Endothelial cell of umbilical vein (primary cell): ENCODE measurements around the gene TKT. TPM values are rescaled to one million over a fixed set of nuclear protein-coding genes. Genes with fewer than 3 reads are reported as not detected.

Source experiments
- BruUV-seq: library from RNA; stranded (reverse); fragments of 400-500 nt; replicated peaks from 2 replicates; lab custom pipeline; 2021; lab: Mats Ljungman, UMichigan
- CTCF ChIA-PET: fragments of 300-600, 350-600 bp; sonication (Branson Sonifier 250); formaldehyde crosslinking; loops from one replicate; lab custom pipeline; 2021; ENCODE audit warnings: antibody characterized with exemption, inconsistent platforms; lab: Charles Lee
- POLR2A ChIA-PET: fragments of 300-600, 350-600 bp; sonication (Branson Sonifier 250); formaldehyde crosslinking; loops from one replicate; lab custom pipeline; 2021; ENCODE audit warnings: antibody characterized with exemption, inconsistent platforms; lab: Charles Lee
- DNase-seq: peaks from one replicate; pipeline ENCODE4 v3.0.0-alpha.2; 2011; ENCODE audit warnings: low read depth, low spot score
- FAIRE-seq: peaks from 2 replicates; lab custom pipeline; 2011; peaks lifted over from hg19 to GRCh38; lab: Jason Lieb, UNC
- H2AFZ ChIP-seq: 2 replicates; pipeline ENCODE4 v1.6.0; 2012; ENCODE audit warnings: low read depth, low read length, control low read depth, inconsistent platforms
- H3K27ac ChIP-seq: 2 replicates; pipeline ENCODE4 v1.5.1; 2011; ENCODE audit warnings: low read depth, mild to moderate bottlenecking, control low read depth, low read length, moderate library complexity; ENCODE audit not compliant: insufficient read depth
- H3K27me3 ChIP-seq, 2 experiments: 2 replicates each; pipeline versions ENCODE4 v1.6.0 to v1.6.1; 2011; ENCODE audit warnings: low read length in 2 of 2, mixed read lengths in 1 of 2; ENCODE audit not compliant: control insufficient read depth in 2 of 2, insufficient read depth in 2 of 2
- H3K36me3 ChIP-seq, 2 experiments: 2 replicates in 1 of 2; 3 replicates in 1 of 2; pipeline ENCODE4 v1.5.1; 2011; ENCODE audit warnings: low read length in 2 of 2, mild to moderate bottlenecking in 1 of 2, moderate library complexity in 1 of 2; ENCODE audit not compliant: control insufficient read depth in 2 of 2, insufficient read depth in 2 of 2; ENCODE audit errors: extremely low read depth in 1 of 2
- H3K4me1 ChIP-seq: 3 replicates; pipeline ENCODE4 v1.5.1; 2011; ENCODE audit warnings: mild to moderate bottlenecking, low read length; ENCODE audit not compliant: control insufficient read depth, insufficient read depth; ENCODE audit errors: extremely low read depth
- H3K4me2 ChIP-seq: 2 replicates; pipeline ENCODE4 v1.6.1; 2011; ENCODE audit warnings: low read length, control low read depth, mixed read lengths; ENCODE audit not compliant: insufficient read depth
- H3K4me3 ChIP-seq, 3 experiments: fragments of 200-600 bp in 1 of 3; sonication (generic), shearing (Covaris generic) in 1 of 3; replicated peaks in 1 of 3; 2 replicates each; pipeline ENCODE4 v1.5.1; 2011 to 2016; ENCODE audit warnings: control low read depth in 3 of 3, low read length in 3 of 3, mild to moderate bottlenecking in 2 of 3, inconsistent platforms in 1 of 3, low read depth in 1 of 3, moderate library complexity in 1 of 3; ENCODE audit not compliant: insufficient read depth in 1 of 3
- H3K79me2 ChIP-seq: 2 replicates; pipeline ENCODE4 v1.6.0; 2012; ENCODE audit warnings: low read length, inconsistent platforms; ENCODE audit not compliant: control insufficient read depth, insufficient read depth
- H3K9ac ChIP-seq: replicated peaks from 2 replicates; pipeline ENCODE3; 2011; ENCODE audit warnings: low read length, control low read depth; ENCODE audit not compliant: insufficient read depth; ENCODE audit errors: extremely low read depth
- H3K9me1 ChIP-seq: replicated peaks from 3 replicates; pipeline ENCODE4 v1.6.0; 2011; ENCODE audit warnings: mild to moderate bottlenecking, low read length; ENCODE audit not compliant: control insufficient read depth, insufficient read depth; ENCODE audit errors: extremely low read depth
- H3K9me3 ChIP-seq: replicated peaks from 2 replicates; pipeline ENCODE4 v1.5.1; 2012; ENCODE audit warnings: low read length, inconsistent platforms; ENCODE audit not compliant: control insufficient read depth, insufficient read depth
- H4K20me1 ChIP-seq: replicated peaks from 2 replicates; pipeline ENCODE3; 2011; ENCODE audit warnings: mild to moderate bottlenecking, low read length; ENCODE audit not compliant: control insufficient read depth, insufficient read depth; ENCODE audit errors: extremely low read depth
- CTCF ChIP-seq, 2 donors: IDR thresholded peaks; 1 replicate in 1 of 2; 2 replicates in 1 of 2; pipeline ENCODE4 v1.5.1; 2011; ENCODE audit warnings: low read length in 2 of 2, mild to moderate bottlenecking in 2 of 2, moderate library complexity in 2 of 2, control low read depth in 1 of 2, inconsistent platforms in 1 of 2, low read depth in 1 of 2; ENCODE audit not compliant: insufficient read depth in 1 of 2; ENCODE audit errors: extremely low read depth in 1 of 2
- EZH2 ChIP-seq: IDR thresholded peaks from 2 replicates; pipeline ENCODE4 v1.6.1; 2012; ENCODE audit warnings: borderline replicate concordance, low read depth, mild to moderate bottlenecking, moderate library complexity, low read length, inconsistent platforms; ENCODE audit not compliant: severe bottlenecking
- FOS ChIP-seq: IDR thresholded peaks from 2 replicates; pipeline ENCODE4 v1.6.1; 2011; ENCODE audit warnings: mild to moderate bottlenecking, low read length, moderate library complexity, borderline replicate concordance; ENCODE audit not compliant: insufficient read depth
- GATA2 ChIP-seq: IDR thresholded peaks from 2 replicates; pipeline ENCODE4 v1.7.0; 2011; ENCODE audit warnings: low read depth, mild to moderate bottlenecking, moderate library complexity, mixed read lengths, low read length; ENCODE audit not compliant: insufficient read length, insufficient read depth
- JUN ChIP-seq: IDR thresholded peaks from 2 replicates; pipeline ENCODE4 v1.6.1; 2011; ENCODE audit warnings: borderline replicate concordance, low read depth; ENCODE audit not compliant: insufficient read length, insufficient read depth
- MAX ChIP-seq: IDR thresholded peaks from 2 replicates; pipeline ENCODE4 v1.6.1; 2011; ENCODE audit not compliant: insufficient read depth, insufficient read length
- MYC ChIP-seq: IDR thresholded peaks from one replicate; pipeline ENCODE4 v1.6.1; 2011; ENCODE audit warnings: mild to moderate bottlenecking, low read depth, low read length
- POLR2A ChIP-seq: IDR thresholded peaks from 2 replicates; pipeline ENCODE4 v1.6.1; 2012; ENCODE audit warnings: low read depth, mild to moderate bottlenecking, control low read depth, low read length
- POLR2AphosphoS5 ChIP-seq: IDR thresholded peaks from 2 replicates; pipeline ENCODE4 v1.6.1; 2012; ENCODE audit warnings: low read depth, mild to moderate bottlenecking, control low read depth, low read length, moderate library complexity; ENCODE audit not compliant: insufficient read depth
- dilution Hi-C: fragments of 300-500 bp; cut with MboI; formaldehyde crosslinking; loops from one replicate; pipeline ENCODE4 v1.15.0; 2019; ENCODE audit warnings: low sequenced_read_pairs; ENCODE audit not compliant: extremely low pct_ligation_motif_present
- intact Hi-C: fragments of 100-400 bp; cut with micrococcal nuclease; formaldehyde crosslinking; loops from one replicate; pipeline ENCODE4 v1.10.0; 2022
- polyA plus RNA-seq, 4 experiments: library from polyadenylated mRNA; depleted of rRNA in 3 of 4; stranded (reverse) in 3 of 4; unstranded in 1 of 4; fragments of >200 nt; gene quantifications; 2 replicates each; pipeline versions ENCODE4 v1.2.1 to v1.2.3, GENCODE V29; 2011 to 2012; ENCODE audit warnings: missing spikeins in 1 of 4
- total RNA-seq: library from RNA; stranded (reverse); gene quantifications from 2 replicates; pipeline ENCODE4 v1.2.3, GENCODE V29; 2021

Gene TKT
- total and polyA plus RNA-seq, 2 donors (not counting 3 experiments of a cell fraction or from before 2014, with no cell fraction given), result 287 to 586 TPM

- no peaks in the 10 kb centered on the region for H3K27me3 ChIP-seq
- peaks cover 3% of the 10 kb centered on the region for H4K20me1 ChIP-seq
- no peak overlapping the region for H3K27ac ChIP-seq
- H3K4me2 ChIP-seq, result no peak overlapping the region
- POLR2A ChIA-PET, result no interaction called here
- H2AFZ ChIP-seq, result no peak overlapping the region
- no peak for FAIRE-seq
- TF ChIP-seq MYC, result no peak
- TF ChIP-seq POLR2A, result no peak
- no peak for TF ChIP-seq POLR2AphosphoS5
- TF ChIP-seq FOS, result no peak
- TF ChIP-seq EZH2, result no peak
- no peak overlapping the region for H3K9ac ChIP-seq
- H3K9me3 ChIP-seq, result no peaks in the 10 kb centered on the region
- dilution Hi-C loops, result no loop called here
- no peaks in the 10 kb centered on the region for H3K9me1 ChIP-seq
- intact Hi-C loops, result no loop called here
- BruUV-seq, result no TSS peak
- no peak overlapping the region for H3K4me3 ChIP-seq
- H3K79me2 ChIP-seq, result peaks cover 100% of the 10 kb centered on the region
- DNase-seq, result no peak
- peaks cover 23% of the 10 kb centered on the region for H3K4me1 ChIP-seq
- H3K36me3 ChIP-seq, result peaks cover 0 to 2% of the 10 kb centered on the region in 2 experiments
- CTCF ChIA-PET, result interaction anchor here (0.7 kb wide), 1 partner anchor 131 kb away, joined by 3 read pairs; no protein-coding TSS in a partner anchor
These were observed 8.2 kb downstream of the TKT start for GRCh38 chr3:53247619-53248018.

- Histone ChIP-seq H3K79me2 (peaks cover 93% of the 10 kb centered on the region), H4K20me1 (peaks cover 2% of the 10 kb centered on the region), H3K27ac (no peak overlapping the region), H3K9me1 (no peaks in the 10 kb centered on the region), H3K4me1 (peaks cover 9% of the 10 kb centered on the region), H3K9ac (no peak overlapping the region), H3K9me3 (no peaks in the 10 kb centered on the region), H3K27me3 (no peaks in the 10 kb centered on the region), H2AFZ (no peak overlapping the region), H3K4me2 (no peak overlapping the region), H3K4me3 (no peak overlapping the region), H3K36me3 (peaks cover 19 to 23% of the 10 kb centered on the region in 2 experiments)
- no peak for TF ChIP-seq JUN
- TF ChIP-seq FOS, result no peak
- no peak for TF ChIP-seq POLR2AphosphoS5
- TF ChIP-seq EZH2, result no peak
- no peak for TF ChIP-seq CTCF (IDR thresholded peaks at IDR 0.05; ENCODE audit: extremely low read depth in 1 of 2, insufficient read depth in 1 of 2, low read depth in 1 of 2, low read length in 2 of 2)
- no peak for TF ChIP-seq MAX
- no peak for TF ChIP-seq GATA2
- TF ChIP-seq POLR2A, result no peak
- no peak for TF ChIP-seq MYC
- no peak for FAIRE-seq
- intact Hi-C loops, result no loop called here
- DNase-seq, result no peak
- BruUV-seq, result no TSS peak
- POLR2A ChIA-PET, result no interaction called here
- dilution Hi-C loops, result no loop called here
- CTCF ChIA-PET, result interaction anchor here (0.9 to 1.1 kb wide), 2 partner anchors 26 to 49 kb away, joined by 3 read pairs; no protein-coding TSS in a partner anchor
These were observed 11.6 kb downstream of the TKT start for GRCh38 chr3:53244271-53244670.
